GM23338 (cell line): Measurements from ENCODE around the gene HSD3B7. TPM values are rescaled to one million over a fixed set of nuclear protein-coding genes. Genes with fewer than 3 reads are reported as not detected.

Experiments
- ATAC-seq: fragments of 200-7000 bp; cut with Tn5 transposase; 3 replicates; pipeline ENCODE4 v1.9.1; 2020
- DNase-seq: peaks from one replicate; pipeline ENCODE4 v3.0.0-alpha.2; 2015; ENCODE audit warnings: low spot score
- H2AFZ ChIP-seq: fragments of 200-600 bp; sonication (generic); 2 replicates; pipeline ENCODE4 v1.8.0; 2016; ENCODE audit warnings: antibody characterized with exemption, mild to moderate bottlenecking, moderate library complexity
- H3F3A ChIP-seq: fragments of 200-600 bp; sonication (generic); replicated peaks from 2 replicates; pipeline ENCODE4 v1.8.0; 2017; ENCODE audit warnings: antibody characterized with exemption, mixed run types, low read depth
- H3K27ac ChIP-seq: fragments of 200-600 bp; sonication (generic); 2 replicates; pipeline ENCODE4 v1.6.1; 2016; ENCODE audit warnings: low read depth
- H3K27me3 ChIP-seq: fragments of 200-600 bp; sonication (generic); 2 replicates; pipeline ENCODE4 v1.8.0; 2016; ENCODE audit warnings: mild to moderate bottlenecking, mixed run types, moderate library complexity; ENCODE audit not compliant: insufficient read depth
- H3K36me3 ChIP-seq: fragments of 200-600 bp; sonication (generic); 2 replicates; pipeline ENCODE4 v1.8.0; 2016; ENCODE audit warnings: mild to moderate bottlenecking; ENCODE audit not compliant: insufficient read depth
- H3K4me1 ChIP-seq: fragments of 200-600 bp; sonication (generic); 2 replicates; pipeline ENCODE4 v1.8.0; 2016; ENCODE audit warnings: mild to moderate bottlenecking, moderate library complexity; ENCODE audit not compliant: insufficient read depth
- H3K4me2 ChIP-seq: fragments of 200-600 bp; sonication (generic); 2 replicates; pipeline ENCODE4 v1.7.1; 2017; ENCODE audit warnings: mixed run types
- H3K4me3 ChIP-seq: fragments of 200-600 bp; sonication (generic); 2 replicates; pipeline ENCODE4 v1.6.1; 2016; ENCODE audit warnings: mixed run types
- H3K79me2 ChIP-seq: fragments of 200-600 bp; sonication (generic); replicated peaks from 2 replicates; pipeline ENCODE4 v1.8.0; 2017; ENCODE audit warnings: mild to moderate bottlenecking; ENCODE audit not compliant: insufficient read depth
- H3K9me2 ChIP-seq: fragments of 200-600 bp; sonication (generic); 2 replicates; pipeline ENCODE4 v1.8.0; 2017; ENCODE audit not compliant: insufficient read depth
- H4K20me1 ChIP-seq: fragments of 200-600 bp; sonication (generic); replicated peaks from 2 replicates; pipeline ENCODE4 v1.8.0; 2017; ENCODE audit warnings: mild to moderate bottlenecking; ENCODE audit not compliant: insufficient read depth
- H3K27ac Mint-ChIP-seq: 2 replicates; pipeline ENCODE4 v1.8.0; 2020; ENCODE audit warnings: inconsistent platforms, mild to moderate bottlenecking, moderate library complexity, mixed read lengths
- H3K27me3 Mint-ChIP-seq: 3 replicates; pipeline ENCODE4 v1.8.0; 2022; ENCODE audit warnings: low read depth, mild to moderate bottlenecking, moderate library complexity, mixed read lengths, inconsistent platforms; ENCODE audit not compliant: insufficient read depth, poor library complexity
- H3K36me3 Mint-ChIP-seq: 3 replicates; pipeline ENCODE4 v1.8.0; 2021; ENCODE audit warnings: low read depth, mild to moderate bottlenecking, inconsistent platforms, moderate library complexity, mixed read lengths
- H3K4me1 Mint-ChIP-seq: 3 replicates; pipeline ENCODE4 v1.8.0; 2020; ENCODE audit warnings: mild to moderate bottlenecking, inconsistent platforms, mixed read lengths
- H3K4me3 Mint-ChIP-seq: 3 replicates; pipeline ENCODE4 v1.8.0; 2021; ENCODE audit warnings: moderate library complexity, mild to moderate bottlenecking, inconsistent platforms, mixed read lengths
- H3K9me3 Mint-ChIP-seq: 3 replicates; pipeline ENCODE4 v1.8.0; 2020; ENCODE audit warnings: moderate library complexity, mild to moderate bottlenecking, inconsistent platforms, mixed read lengths
- EZH2phosphoT487 ChIP-seq: fragments of 200-600 bp; sonication (generic); IDR thresholded peaks from one replicate; pipeline ENCODE4 v1.8.1; 2018; ENCODE audit warnings: antibody characterized with exemption; ENCODE audit not compliant: unreplicated experiment
- STAT1 ChIP-seq: IDR thresholded peaks from one replicate; pipeline ENCODE4 v1.6.1; 2016; ENCODE audit warnings: antibody characterized with exemption; ENCODE audit not compliant: unreplicated experiment
- ZNF114 ChIP-seq: fragments of 250-450 bp; sonication (Bioruptor Pico); IDR thresholded peaks from 2 replicates; pipeline ENCODE4 v1.5.0; 2020; ENCODE audit warnings: mild to moderate bottlenecking, moderate library complexity
- ZNF331 ChIP-seq: fragments of 250-450 bp; sonication (Bioruptor Pico); IDR thresholded peaks from 2 replicates; pipeline ENCODE4 v1.5.0; 2020; ENCODE audit warnings: low read depth, mild to moderate bottlenecking, moderate library complexity
- polyA plus RNA-seq: library from polyadenylated mRNA; unstranded; fragments of >200 nt; fragmentation: Nextera tagmentation; extraction: Ambion mirVana; gene quantifications from 2 replicates; pipeline ENCODE4 v1.2.1, GENCODE V29; 2016
- total RNA-seq: library from RNA; depleted of rRNA; stranded (reverse); fragments of >200 nt; shearing (Covaris generic); gene quantifications from 2 replicates; pipeline ENCODE4 v1.2.3, GENCODE V29; 2014
- TF ChIP-seq, protein P1 (sequence below): fragments of 250-450 bp; sonication (Bioruptor Pico); IDR thresholded peaks from 2 replicates; pipeline ENCODE4 v1.5.0; 2020; ENCODE audit warnings: mild to moderate bottlenecking, moderate library complexity
- TF ChIP-seq, protein P2 (sequence below), 2 experiments: fragments of 200-600 bp in 1 of 2; sonication (generic) in 1 of 2; conservative IDR thresholded peaks; 2 replicates each; pipeline versions ENCODE4 v1.5.1 to v1.6.1; 2016 to 2017; ENCODE audit warnings: antibody characterized with exemption in 2 of 2, low read depth in 2 of 2, mild to moderate bottlenecking in 2 of 2, moderate library complexity in 1 of 2

HSD3B7 gene
- total and polyA plus RNA-seq, 2 experiments from 2014 or later = 4.3 to 12.2 TPM

DNA sequence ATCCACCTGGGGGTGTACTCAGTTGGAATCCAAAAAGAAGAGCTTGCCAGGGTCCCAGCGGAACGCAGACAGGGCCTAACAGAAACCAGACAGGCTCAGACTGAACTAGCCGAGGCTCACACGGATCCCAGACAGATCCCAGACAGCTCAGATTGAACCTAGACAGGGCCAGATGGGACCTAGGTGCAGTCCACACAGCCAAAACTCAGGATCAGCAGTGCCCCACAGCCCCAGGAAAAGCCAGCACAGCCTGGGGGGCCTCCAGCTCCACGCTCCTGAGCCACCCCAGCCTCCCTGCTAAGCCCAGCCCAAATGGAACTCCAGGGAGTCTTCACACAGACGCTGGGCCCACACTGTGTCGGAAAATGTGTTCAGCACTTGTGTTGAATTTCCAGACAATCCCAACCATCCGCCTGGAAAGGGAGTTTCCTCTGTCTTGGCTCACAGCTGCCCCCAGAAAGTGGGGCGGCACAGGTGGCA lies 17.9 kb downstream of the HSD3B7 start (continued):
- TF ChIP-seq, protein P1, sequence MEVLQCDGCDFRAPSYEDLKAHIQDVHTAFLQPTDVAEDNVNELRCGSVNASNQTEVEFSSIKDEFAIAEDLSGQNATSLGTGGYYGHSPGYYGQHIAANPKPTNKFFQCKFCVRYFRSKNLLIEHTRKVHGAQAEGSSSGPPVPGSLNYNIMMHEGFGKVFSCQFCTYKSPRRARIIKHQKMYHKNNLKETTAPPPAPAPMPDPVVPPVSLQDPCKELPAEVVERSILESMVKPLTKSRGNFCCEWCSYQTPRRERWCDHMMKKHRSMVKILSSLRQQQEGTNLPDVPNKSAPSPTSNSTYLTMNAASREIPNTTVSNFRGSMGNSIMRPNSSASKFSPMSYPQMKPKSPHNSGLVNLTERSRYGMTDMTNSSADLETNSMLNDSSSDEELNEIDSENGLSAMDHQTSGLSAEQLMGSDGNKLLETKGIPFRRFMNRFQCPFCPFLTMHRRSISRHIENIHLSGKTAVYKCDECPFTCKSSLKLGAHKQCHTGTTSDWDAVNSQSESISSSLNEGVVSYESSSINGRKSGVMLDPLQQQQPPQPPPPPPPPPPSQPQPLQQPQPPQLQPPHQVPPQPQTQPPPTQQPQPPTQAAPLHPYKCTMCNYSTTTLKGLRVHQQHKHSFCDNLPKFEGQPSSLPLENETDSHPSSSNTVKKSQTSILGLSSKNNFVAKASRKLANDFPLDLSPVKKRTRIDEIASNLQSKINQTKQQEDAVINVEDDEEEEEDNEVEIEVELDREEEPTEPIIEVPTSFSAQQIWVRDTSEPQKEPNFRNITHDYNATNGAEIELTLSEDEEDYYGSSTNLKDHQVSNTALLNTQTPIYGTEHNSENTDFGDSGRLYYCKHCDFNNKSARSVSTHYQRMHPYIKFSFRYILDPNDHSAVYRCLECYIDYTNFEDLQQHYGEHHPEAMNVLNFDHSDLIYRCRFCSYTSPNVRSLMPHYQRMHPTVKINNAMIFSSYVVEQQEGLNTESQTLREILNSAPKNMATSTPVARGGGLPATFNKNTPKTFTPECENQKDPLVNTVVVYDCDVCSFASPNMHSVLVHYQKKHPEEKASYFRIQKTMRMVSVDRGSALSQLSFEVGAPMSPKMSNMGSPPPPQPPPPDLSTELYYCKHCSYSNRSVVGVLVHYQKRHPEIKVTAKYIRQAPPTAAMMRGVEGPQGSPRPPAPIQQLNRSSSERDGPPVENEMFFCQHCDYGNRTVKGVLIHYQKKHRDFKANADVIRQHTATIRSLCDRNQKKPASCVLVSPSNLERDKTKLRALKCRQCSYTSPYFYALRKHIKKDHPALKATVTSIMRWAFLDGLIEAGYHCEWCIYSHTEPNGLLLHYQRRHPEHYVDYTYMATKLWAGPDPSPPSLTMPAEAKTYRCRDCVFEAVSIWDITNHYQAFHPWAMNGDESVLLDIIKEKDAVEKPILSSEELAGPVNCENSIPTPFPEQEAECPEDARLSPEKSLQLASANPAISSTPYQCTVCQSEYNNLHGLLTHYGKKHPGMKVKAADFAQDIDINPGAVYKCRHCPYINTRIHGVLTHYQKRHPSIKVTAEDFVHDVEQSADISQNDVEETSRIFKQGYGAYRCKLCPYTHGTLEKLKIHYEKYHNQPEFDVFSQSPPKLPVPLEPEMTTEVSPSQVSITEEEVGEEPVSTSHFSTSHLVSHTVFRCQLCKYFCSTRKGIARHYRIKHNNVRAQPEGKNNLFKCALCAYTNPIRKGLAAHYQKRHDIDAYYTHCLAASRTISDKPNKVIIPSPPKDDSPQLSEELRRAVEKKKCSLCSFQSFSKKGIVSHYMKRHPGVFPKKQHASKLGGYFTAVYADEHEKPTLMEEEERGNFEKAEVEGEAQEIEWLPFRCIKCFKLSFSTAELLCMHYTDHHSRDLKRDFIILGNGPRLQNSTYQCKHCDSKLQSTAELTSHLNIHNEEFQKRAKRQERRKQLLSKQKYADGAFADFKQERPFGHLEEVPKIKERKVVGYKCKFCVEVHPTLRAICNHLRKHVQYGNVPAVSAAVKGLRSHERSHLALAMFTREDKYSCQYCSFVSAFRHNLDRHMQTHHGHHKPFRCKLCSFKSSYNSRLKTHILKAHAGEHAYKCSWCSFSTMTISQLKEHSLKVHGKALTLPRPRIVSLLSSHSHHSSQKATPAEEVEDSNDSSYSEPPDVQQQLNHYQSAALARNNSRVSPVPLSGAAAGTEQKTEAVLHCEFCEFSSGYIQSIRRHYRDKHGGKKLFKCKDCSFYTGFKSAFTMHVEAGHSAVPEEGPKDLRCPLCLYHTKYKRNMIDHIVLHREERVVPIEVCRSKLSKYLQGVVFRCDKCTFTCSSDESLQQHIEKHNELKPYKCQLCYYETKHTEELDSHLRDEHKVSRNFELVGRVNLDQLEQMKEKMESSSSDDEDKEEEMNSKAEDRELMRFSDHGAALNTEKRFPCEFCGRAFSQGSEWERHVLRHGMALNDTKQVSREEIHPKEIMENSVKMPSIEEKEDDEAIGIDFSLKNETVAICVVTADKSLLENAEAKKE (CRISPR knock-in tag) = no peak

DNA sequence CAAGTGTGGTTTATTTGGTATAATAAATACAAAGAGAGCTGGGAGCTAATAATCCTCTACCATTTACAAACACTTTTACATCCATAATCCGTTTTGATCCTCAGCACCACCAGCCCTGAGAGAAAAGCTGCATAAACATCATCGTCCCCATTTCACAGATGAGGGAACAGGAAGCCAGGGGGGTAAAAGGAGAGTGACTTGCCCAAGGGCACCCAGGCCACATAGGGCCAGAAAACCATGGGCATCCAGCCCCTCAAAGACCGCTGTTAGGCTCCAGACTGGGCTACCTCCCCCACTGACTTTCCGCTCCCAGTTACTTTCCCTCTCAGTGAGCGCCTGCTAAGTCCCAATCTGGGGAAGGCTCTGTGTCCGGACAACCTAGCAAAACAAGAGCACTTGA lies 18.7 kb downstream of the HSD3B7 start:
- H3K27me3 Mint-ChIP-seq = peaks cover 16% of the 10 kb centered on the region
- no peaks in the 10 kb centered on the region; the same call in 2 of the 3 replicates for H3K36me3 Mint-ChIP-seq
- no peak for DNase-seq
- peaks cover 4% of the 10 kb centered on the region for H3K4me1 Mint-ChIP-seq
- Histone ChIP-seq H3K4me1 (no peaks in the 10 kb centered on the region; the same call in 1 of the 2 replicates), H4K20me1 (0 out of 2 replicates have a peak, but pooled peaks cover 5% of the 10 kb centered on the region), H3K36me3 (no peaks in the 10 kb centered on the region; the same call in 1 of the 2 replicates), H3K79me2 (peaks cover 10% of the 10 kb centered on the region), H2AFZ (no peak overlapping the region), H3K27me3 (no peaks in the 10 kb centered on the region), H3K4me3 (no peak overlapping the region), H3K9me2 (no peaks in the 10 kb centered on the region), H3K4me2 (no peak overlapping the region), H3F3A (no peaks in the 10 kb centered on the region; the same call in 1 of the 2 replicates), H3K27ac (no peak overlapping the region)
- ATAC-seq = no peak
- no peaks in the 10 kb centered on the region for H3K9me3 Mint-ChIP-seq
- H3K27ac Mint-ChIP-seq = no peak overlapping the region
- no peak overlapping the region for H3K4me3 Mint-ChIP-seq
- TF ChIP-seq ZNF114 (CRISPR knock-in tag) (no peak), EZH2phosphoT487 (no peak), STAT1 (no peak), ZNF331 (CRISPR knock-in tag) (no peak)
- TF ChIP-seq, protein P2, sequence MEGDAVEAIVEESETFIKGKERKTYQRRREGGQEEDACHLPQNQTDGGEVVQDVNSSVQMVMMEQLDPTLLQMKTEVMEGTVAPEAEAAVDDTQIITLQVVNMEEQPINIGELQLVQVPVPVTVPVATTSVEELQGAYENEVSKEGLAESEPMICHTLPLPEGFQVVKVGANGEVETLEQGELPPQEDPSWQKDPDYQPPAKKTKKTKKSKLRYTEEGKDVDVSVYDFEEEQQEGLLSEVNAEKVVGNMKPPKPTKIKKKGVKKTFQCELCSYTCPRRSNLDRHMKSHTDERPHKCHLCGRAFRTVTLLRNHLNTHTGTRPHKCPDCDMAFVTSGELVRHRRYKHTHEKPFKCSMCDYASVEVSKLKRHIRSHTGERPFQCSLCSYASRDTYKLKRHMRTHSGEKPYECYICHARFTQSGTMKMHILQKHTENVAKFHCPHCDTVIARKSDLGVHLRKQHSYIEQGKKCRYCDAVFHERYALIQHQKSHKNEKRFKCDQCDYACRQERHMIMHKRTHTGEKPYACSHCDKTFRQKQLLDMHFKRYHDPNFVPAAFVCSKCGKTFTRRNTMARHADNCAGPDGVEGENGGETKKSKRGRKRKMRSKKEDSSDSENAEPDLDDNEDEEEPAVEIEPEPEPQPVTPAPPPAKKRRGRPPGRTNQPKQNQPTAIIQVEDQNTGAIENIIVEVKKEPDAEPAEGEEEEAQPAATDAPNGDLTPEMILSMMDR (conservative IDR thresholded peaks at IDR 0.05; ENCODE audit: low read depth in 2 of 2) = no peak
- TF ChIP-seq, protein P1 (CRISPR knock-in tag) = no peak
